Measurements from ENCODE around the gene KCNT1.

The KCNT1 gene

DNA sequence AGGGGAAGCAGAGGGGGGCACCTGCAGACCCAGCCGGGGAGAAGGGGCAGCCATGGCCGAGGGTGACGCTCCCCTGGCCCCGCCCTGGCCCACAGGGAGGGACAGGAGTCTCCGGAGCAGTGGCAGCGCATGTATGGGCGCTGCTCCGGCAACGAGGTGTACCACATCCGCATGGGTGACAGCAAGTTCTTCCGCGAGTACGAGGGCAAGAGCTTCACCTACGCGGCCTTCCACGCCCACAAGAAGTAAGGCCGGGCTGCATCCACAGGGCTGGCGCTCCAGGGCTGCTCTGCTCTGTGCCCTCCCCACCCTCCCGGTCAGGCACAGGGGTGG is 68.2 kb downstream of the KCNT1 start:
- Histone ChIP-seq H3K9me3 (ENCODE audit: control insufficient read depth, insufficient read depth, low read length) (no peaks in the 10 kb centered on the region), H3K4me1 (ENCODE audit: control insufficient read depth, insufficient read depth, low read length) (no peaks in the 10 kb centered on the region), H3K4me3 (ENCODE audit: low read depth, low read length) (no peak overlapping the region), H3K27ac (ENCODE audit: low read depth, low read length) (no peak overlapping the region), H3K9ac (ENCODE audit: low read depth, low read length) (no peak overlapping the region), H3K36me3 (ENCODE audit: control insufficient read depth, insufficient read depth, low read length) (no peaks in the 10 kb centered on the region), H3K27me3 (ENCODE audit: control insufficient read depth, insufficient read depth, low read length) (no peaks in the 10 kb centered on the region)

DNA sequence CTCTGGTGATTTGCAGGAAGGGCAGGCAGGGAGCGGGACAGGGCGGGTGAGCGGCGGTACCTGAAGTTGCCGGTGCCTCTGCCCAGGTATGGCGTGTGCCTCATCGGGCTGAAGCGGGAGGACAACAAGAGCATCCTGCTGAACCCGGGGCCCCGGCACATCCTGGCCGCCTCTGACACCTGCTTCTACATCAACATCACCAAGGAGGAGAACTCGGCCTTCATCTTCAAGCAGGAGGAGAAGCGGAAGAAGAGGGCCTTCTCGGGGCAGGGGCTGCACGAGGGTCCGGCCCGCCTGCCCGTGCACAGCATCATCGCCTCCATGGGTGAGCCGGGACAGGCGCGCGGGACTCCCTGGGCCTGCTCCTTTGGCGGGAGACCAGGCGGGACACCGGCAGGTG is 68.8 kb downstream of the KCNT1 start:
- no peak overlapping the region for H3K27ac ChIP-seq (ENCODE audit: low read depth, low read length)
- no peaks in the 10 kb centered on the region for H3K36me3 ChIP-seq (ENCODE audit: control insufficient read depth, insufficient read depth, low read length)
- no peak overlapping the region for H3K9ac ChIP-seq (ENCODE audit: low read depth, low read length)
- H3K4me3 ChIP-seq (ENCODE audit: low read depth, low read length), result no peak overlapping the region
- H3K27me3 ChIP-seq (ENCODE audit: control insufficient read depth, insufficient read depth, low read length), result no peaks in the 10 kb centered on the region
- H3K9me3 ChIP-seq (ENCODE audit: control insufficient read depth, insufficient read depth, low read length), result no peaks in the 10 kb centered on the region
- H3K4me1 ChIP-seq (ENCODE audit: control insufficient read depth, insufficient read depth, low read length), result no peaks in the 10 kb centered on the region

DNA sequence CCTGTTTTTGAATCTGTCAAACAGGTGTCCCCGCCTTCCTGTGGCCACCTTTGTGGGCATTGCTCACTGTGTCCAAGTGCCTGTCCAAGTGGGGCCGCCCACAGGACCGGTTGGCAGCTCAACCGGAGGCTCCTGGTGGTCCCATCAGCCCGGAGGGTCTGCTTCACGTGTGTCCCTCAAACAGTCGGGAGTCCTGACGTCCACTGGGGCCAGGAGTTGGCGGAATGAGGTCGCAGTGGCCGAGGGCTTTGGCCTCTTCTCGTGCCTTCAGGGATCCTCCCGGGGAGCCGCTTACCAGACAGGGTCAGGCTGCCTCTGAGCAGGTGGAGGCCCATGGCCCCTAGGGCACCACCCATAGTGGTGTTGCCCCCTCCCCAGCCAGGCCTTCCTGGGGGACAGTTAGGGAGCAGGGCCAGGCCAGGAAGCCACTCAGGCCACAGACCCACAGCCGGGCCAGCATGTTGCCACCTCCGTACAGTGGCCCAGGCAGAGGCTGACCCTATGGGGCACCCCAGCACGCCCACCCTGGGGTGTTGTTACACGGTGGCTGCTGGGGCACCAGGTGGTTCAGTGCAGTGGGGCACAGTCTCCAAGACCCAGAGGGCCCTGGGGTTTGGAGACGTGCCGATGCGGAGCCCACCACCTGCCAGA is 69.5 kb downstream of the KCNT1 start:
- Histone ChIP-seq H3K36me3 (ENCODE audit: control insufficient read depth, insufficient read depth, low read length) (no peaks in the 10 kb centered on the region), H3K9ac (ENCODE audit: low read depth, low read length) (no peak overlapping the region), H3K9me3 (ENCODE audit: control insufficient read depth, insufficient read depth, low read length) (no peaks in the 10 kb centered on the region), H3K27me3 (ENCODE audit: control insufficient read depth, insufficient read depth, low read length) (no peaks in the 10 kb centered on the region), H3K4me1 (ENCODE audit: control insufficient read depth, insufficient read depth, low read length) (no peaks in the 10 kb centered on the region), H3K27ac (ENCODE audit: low read depth, low read length) (no peak overlapping the region), H3K4me3 (ENCODE audit: low read depth, low read length) (no peak overlapping the region)

DNA sequence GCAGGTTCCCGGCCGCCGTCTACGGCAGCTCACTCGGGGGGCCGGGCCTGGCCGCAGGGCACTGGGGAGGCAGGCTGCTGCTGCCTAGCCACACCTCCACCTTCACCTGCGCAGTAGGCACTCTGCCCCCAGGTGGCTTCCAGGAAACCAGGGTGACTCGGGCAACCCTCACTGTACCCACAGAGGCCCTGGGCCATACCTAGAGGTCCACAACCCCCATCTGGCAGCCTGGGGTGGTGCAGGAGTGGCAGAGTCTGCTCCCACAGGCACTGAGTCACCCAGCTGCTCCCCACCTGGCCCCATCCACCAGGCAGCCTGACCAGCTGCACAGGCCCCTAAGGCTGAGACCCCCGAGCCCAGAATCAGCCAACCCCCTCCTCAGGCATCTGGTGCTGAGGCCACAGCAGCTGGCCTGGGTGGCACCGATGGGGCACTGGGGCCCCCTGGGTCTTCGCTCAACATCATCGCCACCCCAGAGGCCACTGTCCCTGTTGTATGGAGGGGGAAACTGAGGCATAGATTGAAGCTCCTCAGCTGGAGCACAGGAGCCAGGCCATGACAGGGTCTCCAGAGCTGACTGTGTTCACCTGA is 70.2 kb downstream of the KCNT1 start:
- H3K27me3 ChIP-seq (ENCODE audit: control insufficient read depth, insufficient read depth, low read length), result no peaks in the 10 kb centered on the region
- H3K4me1 ChIP-seq (ENCODE audit: control insufficient read depth, insufficient read depth, low read length), result no peaks in the 10 kb centered on the region
- H3K9ac ChIP-seq (ENCODE audit: low read depth, low read length), result no peak overlapping the region
- H3K36me3 ChIP-seq (ENCODE audit: control insufficient read depth, insufficient read depth, low read length), result no peaks in the 10 kb centered on the region
- H3K9me3 ChIP-seq (ENCODE audit: control insufficient read depth, insufficient read depth, low read length), result no peaks in the 10 kb centered on the region
- H3K4me3 ChIP-seq (ENCODE audit: low read depth, low read length), result no peak overlapping the region
- no peak overlapping the region for H3K27ac ChIP-seq (ENCODE audit: low read depth, low read length)

DNA sequence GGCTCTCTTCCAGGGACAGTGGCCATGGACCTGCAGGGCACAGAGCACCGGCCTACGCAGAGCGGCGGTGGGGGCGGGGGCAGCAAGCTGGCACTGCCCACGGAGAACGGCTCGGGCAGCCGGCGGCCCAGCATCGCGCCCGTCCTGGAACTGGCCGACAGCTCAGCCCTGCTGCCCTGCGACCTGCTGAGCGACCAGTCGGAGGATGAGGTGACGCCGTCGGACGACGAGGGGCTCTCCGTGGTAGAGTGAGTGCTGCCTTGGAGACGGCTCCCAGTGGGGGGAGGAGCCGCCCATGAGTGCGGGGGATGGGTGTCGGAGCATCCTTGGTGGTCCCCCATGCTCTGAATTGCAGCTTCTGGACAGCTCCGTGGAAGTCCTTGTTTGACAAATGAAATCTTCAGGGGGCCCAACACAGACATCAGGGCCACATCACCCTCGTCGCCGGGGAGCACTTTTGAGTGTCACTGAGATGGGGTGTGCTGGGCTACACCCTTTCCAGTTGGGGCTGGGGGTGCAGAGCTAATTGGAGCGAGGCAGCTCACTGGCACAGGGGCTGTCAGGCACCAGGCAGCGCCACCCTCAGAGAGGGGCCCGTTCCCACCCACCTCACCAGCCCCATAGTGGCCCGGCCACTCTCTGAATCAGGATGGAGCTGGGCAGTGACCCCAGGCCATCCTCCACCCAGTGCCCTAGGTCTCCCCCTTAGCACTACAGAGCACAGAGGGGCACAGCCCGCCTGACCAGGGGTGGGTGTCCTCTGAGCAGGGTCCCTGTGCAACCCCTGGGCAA is 70.9 kb downstream of the KCNT1 start:
- Histone ChIP-seq H3K4me1 (ENCODE audit: control insufficient read depth, insufficient read depth, low read length) (no peaks in the 10 kb centered on the region), H3K4me3 (ENCODE audit: low read depth, low read length) (no peak overlapping the region), H3K27me3 (ENCODE audit: control insufficient read depth, insufficient read depth, low read length) (no peaks in the 10 kb centered on the region), H3K36me3 (ENCODE audit: control insufficient read depth, insufficient read depth, low read length) (no peaks in the 10 kb centered on the region), H3K9me3 (ENCODE audit: control insufficient read depth, insufficient read depth, low read length) (no peaks in the 10 kb centered on the region), H3K27ac (ENCODE audit: low read depth, low read length) (no peak overlapping the region), H3K9ac (ENCODE audit: low read depth, low read length) (no peak overlapping the region)

DNA sequence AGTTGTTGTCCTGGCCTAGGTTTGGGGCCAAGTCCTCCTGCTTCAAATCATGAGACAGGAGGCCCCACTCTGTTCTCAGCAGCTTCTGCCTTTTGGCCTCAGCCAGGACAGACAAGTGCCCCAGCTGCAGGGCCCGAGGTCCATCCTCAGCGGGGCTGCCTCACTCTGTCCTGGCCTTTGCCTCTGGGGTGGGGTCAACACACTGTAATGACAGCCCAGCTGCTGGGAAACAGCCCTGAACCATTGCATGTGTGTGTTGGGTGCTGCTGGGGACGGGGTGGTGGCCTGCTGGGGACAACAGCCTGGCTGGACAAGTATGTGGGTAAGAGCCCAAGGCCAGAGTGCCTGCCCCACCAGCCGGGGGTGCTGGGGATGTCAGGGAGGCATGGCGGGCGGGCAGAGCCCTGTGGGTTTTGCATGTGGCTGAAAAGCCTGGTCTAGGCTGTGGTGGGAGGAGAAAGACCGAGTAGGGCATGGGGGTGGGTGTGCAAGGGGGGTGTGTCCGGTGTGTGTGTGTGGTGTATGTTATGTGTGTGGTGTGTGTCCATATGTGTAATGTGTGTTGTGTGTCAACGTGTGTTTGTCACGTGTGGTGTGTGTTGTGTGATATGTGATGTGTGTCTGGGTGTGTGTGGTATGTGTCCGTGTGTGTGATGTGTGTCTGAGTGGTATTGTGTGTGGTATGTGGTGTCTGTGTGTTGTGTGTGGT is 71.7 kb downstream of the KCNT1 start:
- no peaks in the 10 kb centered on the region for H3K4me1 ChIP-seq (ENCODE audit: control insufficient read depth, insufficient read depth, low read length)
- H3K9ac ChIP-seq (ENCODE audit: low read depth, low read length), result no peak overlapping the region
- H3K4me3 ChIP-seq (ENCODE audit: low read depth, low read length), result no peak overlapping the region
- H3K27ac ChIP-seq (ENCODE audit: low read depth, low read length), result no peak overlapping the region
- no peaks in the 10 kb centered on the region for H3K36me3 ChIP-seq (ENCODE audit: control insufficient read depth, insufficient read depth, low read length)
- no peaks in the 10 kb centered on the region for H3K9me3 ChIP-seq (ENCODE audit: control insufficient read depth, insufficient read depth, low read length)
- no peaks in the 10 kb centered on the region for H3K27me3 ChIP-seq (ENCODE audit: control insufficient read depth, insufficient read depth, low read length)

DNA sequence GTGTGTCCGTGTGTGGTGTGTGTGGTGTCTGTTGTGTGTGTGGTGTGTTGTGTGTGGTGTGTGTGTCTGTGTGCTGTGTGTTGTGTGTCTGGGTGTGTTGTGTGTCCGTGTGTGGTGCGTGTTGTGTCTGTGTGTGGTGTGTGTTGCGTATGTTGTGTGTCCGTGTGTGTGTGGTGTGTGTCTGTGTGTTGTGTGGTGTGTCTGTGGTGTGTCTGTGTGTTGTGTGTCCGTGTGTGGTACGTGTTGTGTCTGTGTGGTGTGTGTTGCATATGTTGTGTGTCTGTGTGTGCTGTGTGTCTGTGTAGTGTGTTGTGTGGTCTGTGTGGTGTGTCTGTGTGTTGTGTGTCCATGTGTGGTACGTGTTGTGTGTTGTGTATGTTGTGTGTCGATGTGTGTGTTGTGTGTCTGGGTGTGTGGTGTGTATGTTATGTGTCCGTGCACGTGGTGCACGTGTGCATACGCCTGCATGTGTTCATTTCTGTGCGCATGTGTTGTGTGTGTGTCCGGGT is 72.3 kb downstream of the KCNT1 start:
- Histone ChIP-seq H3K4me3 (ENCODE audit: low read depth, low read length) (no peak overlapping the region), H3K36me3 (ENCODE audit: control insufficient read depth, insufficient read depth, low read length) (no peaks in the 10 kb centered on the region), H3K4me1 (ENCODE audit: control insufficient read depth, insufficient read depth, low read length) (no peaks in the 10 kb centered on the region), H3K27ac (ENCODE audit: low read depth, low read length) (no peak overlapping the region), H3K9ac (ENCODE audit: low read depth, low read length) (no peak overlapping the region), H3K9me3 (ENCODE audit: control insufficient read depth, insufficient read depth, low read length) (no peaks in the 10 kb centered on the region), H3K27me3 (ENCODE audit: control insufficient read depth, insufficient read depth, low read length) (no peaks in the 10 kb centered on the region)

DNA sequence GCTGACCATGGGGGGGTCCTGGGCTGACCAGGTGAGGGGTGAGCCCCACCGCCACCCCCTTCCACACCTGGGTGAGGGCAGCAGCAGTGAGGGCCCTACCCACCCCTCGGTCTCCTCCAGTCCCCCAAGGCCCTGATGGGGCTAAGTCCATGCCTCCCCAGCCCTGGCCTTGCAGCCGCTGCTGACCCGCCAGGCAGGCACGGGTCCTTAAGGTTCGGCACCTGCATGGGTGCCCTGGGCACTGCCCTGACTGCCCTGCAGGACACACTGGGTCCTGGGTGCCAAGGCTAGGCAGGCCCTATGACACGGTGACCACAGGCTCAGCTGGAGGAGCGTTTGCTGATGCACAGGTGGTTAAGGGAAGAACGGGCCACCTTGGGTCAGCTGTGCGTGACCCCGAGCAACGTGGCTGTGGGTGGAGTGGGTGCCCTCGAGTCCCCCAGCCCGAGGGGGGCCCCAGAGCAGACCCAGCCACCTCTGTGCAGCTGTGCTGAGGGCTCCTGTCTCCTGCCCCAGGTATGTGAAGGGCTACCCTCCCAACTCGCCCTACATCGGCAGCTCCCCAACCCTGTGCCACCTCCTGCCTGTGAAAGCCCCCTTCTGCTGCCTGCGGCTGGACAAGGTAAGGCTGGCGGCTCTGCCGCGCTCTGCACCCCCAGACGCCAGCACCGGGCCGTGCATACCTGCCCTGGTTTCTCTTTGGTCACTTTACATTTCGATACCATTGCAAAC is 73.0 kb downstream of the KCNT1 start:
- Histone ChIP-seq H3K27ac (ENCODE audit: low read depth, low read length) (no peak overlapping the region), H3K9ac (ENCODE audit: low read depth, low read length) (no peak overlapping the region), H3K4me3 (ENCODE audit: low read depth, low read length) (no peak overlapping the region), H3K9me3 (ENCODE audit: control insufficient read depth, insufficient read depth, low read length) (no peaks in the 10 kb centered on the region), H3K36me3 (ENCODE audit: control insufficient read depth, insufficient read depth, low read length) (no peaks in the 10 kb centered on the region), H3K27me3 (ENCODE audit: control insufficient read depth, insufficient read depth, low read length) (no peaks in the 10 kb centered on the region), H3K4me1 (ENCODE audit: control insufficient read depth, insufficient read depth, low read length) (no peaks in the 10 kb centered on the region)

DNA sequence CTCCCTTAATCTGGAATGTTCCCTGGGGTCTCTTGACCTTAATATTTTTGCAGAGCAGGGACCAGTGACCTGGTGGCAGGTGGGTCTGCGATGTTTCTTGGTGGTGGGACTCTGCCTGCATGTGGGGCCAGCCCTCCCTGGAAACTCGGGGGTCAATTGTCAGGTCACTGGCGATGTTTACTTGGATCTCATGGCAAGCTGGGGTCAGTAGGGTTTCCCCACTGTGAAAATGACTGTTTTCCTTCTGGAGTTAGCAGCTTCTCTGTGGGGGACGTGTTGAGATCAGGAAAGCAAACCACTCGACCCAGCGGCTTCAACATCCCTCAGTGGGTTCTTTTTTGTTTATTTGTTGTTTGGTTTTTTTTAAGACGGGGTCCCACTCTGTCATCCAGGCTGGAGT is 73.9 kb downstream of the KCNT1 start:
- Histone ChIP-seq H3K36me3 (ENCODE audit: control insufficient read depth, insufficient read depth, low read length) (no peaks in the 10 kb centered on the region), H3K27me3 (ENCODE audit: control insufficient read depth, insufficient read depth, low read length) (no peaks in the 10 kb centered on the region), H3K4me3 (ENCODE audit: low read depth, low read length) (no peak overlapping the region), H3K27ac (ENCODE audit: low read depth, low read length) (no peak overlapping the region), H3K4me1 (ENCODE audit: control insufficient read depth, insufficient read depth, low read length) (no peaks in the 10 kb centered on the region), H3K9me3 (ENCODE audit: control insufficient read depth, insufficient read depth, low read length) (no peaks in the 10 kb centered on the region), H3K9ac (ENCODE audit: low read depth, low read length) (no peak overlapping the region)

DNA sequence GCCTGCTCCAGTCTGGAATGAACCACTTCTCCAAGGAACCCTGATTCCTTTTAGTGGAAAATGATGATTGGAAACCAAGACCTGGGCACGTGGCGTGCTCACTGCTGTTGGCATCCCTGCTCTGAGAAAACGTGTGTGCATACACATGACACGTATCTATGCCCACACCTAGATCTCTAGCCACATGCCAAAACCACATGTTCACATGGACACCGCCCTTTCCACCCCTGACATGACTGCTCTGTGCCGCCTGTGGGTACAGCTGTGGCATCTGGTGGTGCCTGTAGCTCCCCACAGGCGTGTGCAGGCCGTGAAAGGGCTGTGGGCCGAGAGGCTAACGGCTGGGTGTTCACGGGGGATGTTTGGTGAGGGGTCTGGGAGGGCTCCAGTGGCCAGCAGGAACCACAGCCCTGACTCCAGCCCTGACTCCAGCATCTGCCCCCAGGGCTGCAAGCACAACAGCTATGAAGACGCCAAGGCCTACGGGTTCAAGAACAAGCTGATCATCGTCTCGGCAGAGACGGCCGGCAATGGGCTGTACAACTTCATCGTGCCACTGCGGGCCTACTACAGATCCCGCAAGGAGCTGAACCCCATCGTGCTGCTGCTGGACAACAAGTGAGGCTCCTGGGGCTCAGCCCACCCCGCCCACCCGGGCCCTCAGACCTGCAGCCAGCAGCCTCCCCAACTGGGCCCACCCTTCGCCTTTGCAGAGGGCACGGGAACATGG is 75.1 kb downstream of the KCNT1 start:
- no peak overlapping the region for H3K27ac ChIP-seq (ENCODE audit: low read depth, low read length)
- H3K4me1 ChIP-seq (ENCODE audit: control insufficient read depth, insufficient read depth, low read length), result no peaks in the 10 kb centered on the region
- no peak overlapping the region for H3K9ac ChIP-seq (ENCODE audit: low read depth, low read length)
- H3K9me3 ChIP-seq (ENCODE audit: control insufficient read depth, insufficient read depth, low read length), result no peaks in the 10 kb centered on the region
- H3K36me3 ChIP-seq (ENCODE audit: control insufficient read depth, insufficient read depth, low read length), result no peaks in the 10 kb centered on the region
- no peaks in the 10 kb centered on the region for H3K27me3 ChIP-seq (ENCODE audit: control insufficient read depth, insufficient read depth, low read length)
- no peak overlapping the region for H3K4me3 ChIP-seq (ENCODE audit: low read depth, low read length)
